ENCODE measurements around the gene NR3C1.

DNA sequence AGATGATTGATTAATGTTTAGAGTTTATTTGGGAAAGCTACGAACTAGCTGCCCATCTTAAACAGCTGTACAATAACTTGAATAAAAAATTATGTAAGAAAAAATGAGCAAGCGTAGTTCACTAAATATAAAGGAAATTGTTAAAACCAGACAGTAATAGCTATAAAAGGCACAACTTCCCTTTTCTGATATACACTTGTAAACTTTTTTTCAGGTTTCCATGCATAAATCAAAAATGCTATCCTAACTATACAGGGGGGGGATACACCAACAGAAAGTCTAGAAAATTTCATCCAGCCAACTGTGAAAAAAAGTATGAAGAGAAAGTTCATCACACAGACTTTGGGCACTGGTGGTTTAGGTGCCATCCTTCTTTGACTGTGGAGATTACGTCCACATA, 122.3 kb downstream of the NR3C1 start:
- TF ChIP-seq POLR2AphosphoS5 (IDR thresholded peaks at IDR 0.05; ENCODE audit: low read depth, low read length), result no peak
- TF ChIP-seq BCL6 (CRISPR knock-in tag; IDR thresholded peaks at IDR 0.05), result no peak
- TF ChIP-seq, protein P1, sequence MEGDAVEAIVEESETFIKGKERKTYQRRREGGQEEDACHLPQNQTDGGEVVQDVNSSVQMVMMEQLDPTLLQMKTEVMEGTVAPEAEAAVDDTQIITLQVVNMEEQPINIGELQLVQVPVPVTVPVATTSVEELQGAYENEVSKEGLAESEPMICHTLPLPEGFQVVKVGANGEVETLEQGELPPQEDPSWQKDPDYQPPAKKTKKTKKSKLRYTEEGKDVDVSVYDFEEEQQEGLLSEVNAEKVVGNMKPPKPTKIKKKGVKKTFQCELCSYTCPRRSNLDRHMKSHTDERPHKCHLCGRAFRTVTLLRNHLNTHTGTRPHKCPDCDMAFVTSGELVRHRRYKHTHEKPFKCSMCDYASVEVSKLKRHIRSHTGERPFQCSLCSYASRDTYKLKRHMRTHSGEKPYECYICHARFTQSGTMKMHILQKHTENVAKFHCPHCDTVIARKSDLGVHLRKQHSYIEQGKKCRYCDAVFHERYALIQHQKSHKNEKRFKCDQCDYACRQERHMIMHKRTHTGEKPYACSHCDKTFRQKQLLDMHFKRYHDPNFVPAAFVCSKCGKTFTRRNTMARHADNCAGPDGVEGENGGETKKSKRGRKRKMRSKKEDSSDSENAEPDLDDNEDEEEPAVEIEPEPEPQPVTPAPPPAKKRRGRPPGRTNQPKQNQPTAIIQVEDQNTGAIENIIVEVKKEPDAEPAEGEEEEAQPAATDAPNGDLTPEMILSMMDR (CRISPR knock-in tag; IDR thresholded peaks at IDR 0.05), result no peak
- TF ChIP-seq KMT2B (CRISPR knock-in tag; IDR thresholded peaks at IDR 0.05), result no peak
- TF ChIP-seq FOXP1 (IDR thresholded peaks at IDR 0.05), result no peak
- TF ChIP-seq FOXP1 (CRISPR knock-in tag; IDR thresholded peaks at IDR 0.05), result no peak
- TF ChIP-seq ZNF614 (CRISPR knock-in tag; IDR thresholded peaks at IDR 0.05; ENCODE audit: borderline replicate concordance), result no peak
- TF ChIP-seq CAMTA2 (CRISPR knock-in tag; IDR thresholded peaks at IDR 0.05; ENCODE audit: borderline replicate concordance), result no peak
- TF ChIP-seq, protein P2, sequence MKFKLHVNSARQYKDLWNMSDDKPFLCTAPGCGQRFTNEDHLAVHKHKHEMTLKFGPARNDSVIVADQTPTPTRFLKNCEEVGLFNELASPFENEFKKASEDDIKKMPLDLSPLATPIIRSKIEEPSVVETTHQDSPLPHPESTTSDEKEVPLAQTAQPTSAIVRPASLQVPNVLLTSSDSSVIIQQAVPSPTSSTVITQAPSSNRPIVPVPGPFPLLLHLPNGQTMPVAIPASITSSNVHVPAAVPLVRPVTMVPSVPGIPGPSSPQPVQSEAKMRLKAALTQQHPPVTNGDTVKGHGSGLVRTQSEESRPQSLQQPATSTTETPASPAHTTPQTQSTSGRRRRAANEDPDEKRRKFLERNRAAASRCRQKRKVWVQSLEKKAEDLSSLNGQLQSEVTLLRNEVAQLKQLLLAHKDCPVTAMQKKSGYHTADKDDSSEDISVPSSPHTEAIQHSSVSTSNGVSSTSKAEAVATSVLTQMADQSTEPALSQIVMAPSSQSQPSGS (CRISPR knock-in tag; IDR thresholded peaks at IDR 0.05), result no peak
- no peak for TF ChIP-seq HDAC1 (CRISPR knock-in tag; IDR thresholded peaks at IDR 0.05)

All from HepG2 (cell line).